Measurements from ENCODE around the gene POLR2E. TPM values are rescaled to one million over a fixed set of nuclear protein-coding genes. Genes with fewer than 3 reads are reported as not detected.

Gene POLR2E
- total and polyA plus RNA-seq, 2 experiments from 2014 or later, result 172 to 336 TPM

- WGBS, 2 experiments (ENCODE audit: low coverage in 1 of 2, low lambda C conversion rate in 2 of 2, missing lambda C conversion rate in 2 of 2), result 70 to 86% methylated on average over 6 to 10 of the region's 12 CpGs
- in situ Hi-C loops (cut with MboI), result no loop called here
- H2AFZ ChIP-seq, result no peak overlapping the region
- no peaks in the 10 kb centered on the region for H3K9me3 ChIP-seq (ENCODE audit: low read depth)
- no peak overlapping the region for H3K9ac ChIP-seq
- H3K36me3 ChIP-seq (ENCODE audit: low read depth), result no peaks in the 10 kb centered on the region
- H3K4me1 ChIP-seq (ENCODE audit: insufficient read depth), result 0 out of 2 replicates have a peak, but pooled peaks cover 6% of the 10 kb centered on the region
- TF ChIP-seq EZH2 (IDR thresholded peaks at IDR 0.05; ENCODE audit: insufficient read depth, poor library complexity, severe bottlenecking) (no peak), EZH2phosphoT487 (IDR thresholded peaks at IDR 0.05; ENCODE audit: insufficient read depth, low read depth) (no peak)
- no peaks in the 10 kb centered on the region for H3F3A ChIP-seq (ENCODE audit: insufficient read depth)
- H4K20me1 ChIP-seq (ENCODE audit: insufficient read depth), result no peaks in the 10 kb centered on the region
- H3K4me3 ChIP-seq, result no peak overlapping the region
- no peaks in the 10 kb centered on the region for H3K9me2 ChIP-seq (ENCODE audit: insufficient read depth)
- no peak overlapping the region for H3K27ac ChIP-seq
- H3K4me2 ChIP-seq (ENCODE audit: unreplicated experiment), result no peak overlapping the region
- H3K27me3 ChIP-seq (replicated peaks; ENCODE audit: insufficient read depth), result no peaks in the 10 kb centered on the region
- no peak for DNase-seq
- peaks cover 52% of the 10 kb centered on the region for H3K79me2 ChIP-seq (ENCODE audit: insufficient read depth)
Observed at GRCh38 chr19:1136201-1136600, 41.0 kb upstream of the POLR2E start.

DNA sequence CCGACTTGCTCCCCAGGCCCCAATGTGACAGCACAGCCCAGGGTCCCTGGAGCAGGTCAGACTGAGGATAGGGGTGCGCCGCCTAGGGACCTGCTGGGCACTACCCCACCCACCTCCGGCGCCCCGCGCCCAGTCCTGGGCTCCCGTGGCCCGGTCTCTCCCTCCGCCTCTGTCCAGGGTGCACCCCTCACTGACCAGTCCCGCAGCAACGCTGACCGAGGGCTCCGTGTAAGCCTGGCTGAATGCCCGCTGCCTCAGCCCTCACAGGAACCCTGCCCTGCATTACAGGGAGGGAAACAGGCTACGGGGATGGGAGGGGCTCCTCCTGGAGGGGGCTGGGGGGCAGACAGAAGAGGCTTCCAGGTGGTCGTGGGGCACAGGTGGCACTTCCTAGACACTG lies 40.3 kb upstream of the POLR2E start:
- Histone ChIP-seq H3K36me3 (ENCODE audit: low read depth) (no peaks in the 10 kb centered on the region), H3K27ac (no peak overlapping the region), H3K4me2 (ENCODE audit: unreplicated experiment) (no peak overlapping the region), H2AFZ (no peak overlapping the region), H3K27me3 (replicated peaks; ENCODE audit: insufficient read depth) (no peaks in the 10 kb centered on the region), H3K9ac (no peak overlapping the region), H3K79me2 (ENCODE audit: insufficient read depth) (peaks cover 60% of the 10 kb centered on the region), H3K4me3 (no peak overlapping the region), H4K20me1 (ENCODE audit: insufficient read depth) (no peaks in the 10 kb centered on the region), H3K9me2 (ENCODE audit: insufficient read depth) (no peaks in the 10 kb centered on the region), H3K4me1 (ENCODE audit: insufficient read depth) (0 out of 2 replicates have a peak, but pooled peaks cover 6% of the 10 kb centered on the region), H3F3A (ENCODE audit: insufficient read depth) (0 out of 2 replicates have a peak, but pooled peaks cover 4% of the 10 kb centered on the region), H3K9me3 (ENCODE audit: low read depth) (no peaks in the 10 kb centered on the region)
- DNase-seq, result no peak
- 85 to 87% methylated on average over 16 to 17 of the region's 17 CpGs for WGBS, 2 experiments (ENCODE audit: low coverage in 1 of 2, low lambda C conversion rate in 2 of 2, missing lambda C conversion rate in 2 of 2)
- in situ Hi-C loops (cut with MboI), result no loop called here
- TF ChIP-seq EZH2 (IDR thresholded peaks at IDR 0.05; ENCODE audit: insufficient read depth, poor library complexity, severe bottlenecking), result no peak
- no peak for TF ChIP-seq EZH2phosphoT487 (IDR thresholded peaks at IDR 0.05; ENCODE audit: insufficient read depth, low read depth)

DNA sequence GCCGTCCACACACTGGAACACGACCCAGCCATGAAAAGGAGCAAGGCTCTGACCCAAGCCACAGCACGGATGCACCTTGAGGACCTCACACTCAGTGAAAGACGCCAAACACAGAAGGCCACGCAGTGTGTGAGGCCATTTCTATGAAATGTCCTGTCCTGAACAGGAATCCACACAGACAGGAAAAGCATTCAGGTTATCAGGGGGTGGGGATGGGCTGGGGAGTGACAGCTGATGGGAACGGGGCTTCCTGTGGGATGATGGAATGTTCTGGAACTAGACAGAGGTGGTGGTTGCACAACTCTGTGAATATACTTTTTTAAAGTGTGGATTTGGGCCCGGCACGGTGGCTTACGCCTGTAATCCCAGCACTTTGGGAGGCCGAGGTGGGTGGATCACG lies 39.3 kb upstream of the POLR2E start:
- Histone ChIP-seq H3K36me3 (ENCODE audit: low read depth) (no peaks in the 10 kb centered on the region), H4K20me1 (ENCODE audit: insufficient read depth) (no peaks in the 10 kb centered on the region), H3K4me1 (ENCODE audit: insufficient read depth) (peaks cover 12% of the 10 kb centered on the region; the same call in 1 of the 2 replicates), H3K4me2 (ENCODE audit: unreplicated experiment) (no peak overlapping the region), H3F3A (ENCODE audit: insufficient read depth) (peaks cover 8% of the 10 kb centered on the region; the same call in 1 of the 2 replicates), H3K4me3 (no peak overlapping the region), H3K27ac (no peak overlapping the region), H2AFZ (no peak overlapping the region), H3K9me3 (ENCODE audit: low read depth) (no peaks in the 10 kb centered on the region), H3K9me2 (ENCODE audit: insufficient read depth) (no peaks in the 10 kb centered on the region), H3K79me2 (ENCODE audit: insufficient read depth) (peaks cover 70% of the 10 kb centered on the region), H3K9ac (no peak overlapping the region), H3K27me3 (replicated peaks; ENCODE audit: insufficient read depth) (no peaks in the 10 kb centered on the region)
- TF ChIP-seq EZH2phosphoT487 (IDR thresholded peaks at IDR 0.05; ENCODE audit: insufficient read depth, low read depth) (no peak), EZH2 (IDR thresholded peaks at IDR 0.05; ENCODE audit: insufficient read depth, poor library complexity, severe bottlenecking) (no peak)
- DNase-seq, result no peak
- 96 to 100% methylated on average over 11 of the region's 11 CpGs for WGBS, 2 experiments (ENCODE audit: low coverage in 1 of 2, low lambda C conversion rate in 2 of 2, missing lambda C conversion rate in 2 of 2)
- in situ Hi-C loops (cut with MboI), result no loop called here

GRCh38 chr19:1133471-1133929 lies 38.3 kb upstream of the POLR2E start:
- Histone ChIP-seq H2AFZ (no peak overlapping the region), H3K9me2 (ENCODE audit: insufficient read depth) (no peaks in the 10 kb centered on the region), H3K27ac (no peak overlapping the region), H4K20me1 (ENCODE audit: insufficient read depth) (no peaks in the 10 kb centered on the region), H3K36me3 (ENCODE audit: low read depth) (no peaks in the 10 kb centered on the region), H3K4me3 (no peak overlapping the region), H3K4me1 (ENCODE audit: insufficient read depth) (peaks cover 19% of the 10 kb centered on the region; the same call in 1 of the 2 replicates), H3K79me2 (ENCODE audit: insufficient read depth) (peaks cover 79% of the 10 kb centered on the region), H3K9me3 (ENCODE audit: low read depth) (no peaks in the 10 kb centered on the region), H3F3A (ENCODE audit: insufficient read depth) (peaks cover 8% of the 10 kb centered on the region; the same call in 1 of the 2 replicates), H3K9ac (no peak overlapping the region), H3K4me2 (ENCODE audit: unreplicated experiment) (no peak overlapping the region), H3K27me3 (replicated peaks; ENCODE audit: insufficient read depth) (no peaks in the 10 kb centered on the region)
- no peak for DNase-seq
- in situ Hi-C loops (cut with MboI), result no loop called here
- TF ChIP-seq EZH2 (IDR thresholded peaks at IDR 0.05; ENCODE audit: insufficient read depth, poor library complexity, severe bottlenecking), result no peak
- TF ChIP-seq EZH2phosphoT487 (IDR thresholded peaks at IDR 0.05; ENCODE audit: insufficient read depth, low read depth), result no peak
- WGBS, 2 experiments (ENCODE audit: low coverage in 1 of 2, low lambda C conversion rate in 2 of 2, missing lambda C conversion rate in 2 of 2), result 95% methylated on average over 12 to 25 of the region's 25 CpGs
